SHP77 treated with DMSO at 0.1 percent for 48 hours (cell line): ENCODE measurements around the gene TMPRSS13.
"Not testable (repeated sequence)": the region's sequence is repeated elsewhere in the genome, so short reads cannot be mapped to it uniquely, and the experiment has no call there.

Experiments used
- DNase-seq: peaks from one replicate; lab custom pipeline; 2025; lab: John Stamatoyannopoulos, UW

TMPRSS13 gene

GRCh38 chr11:117872420-117872961 is 56.7 kb downstream of the TMPRSS13 start:
- no peak for DNase-seq

GRCh38 chr11:117871784-117872183 is 57.4 kb downstream of the TMPRSS13 start:
- no peak for DNase-seq

GRCh38 chr11:117871160-117871559 is 58.0 kb downstream of the TMPRSS13 start:
- DNase-seq, result no peak

DNA sequence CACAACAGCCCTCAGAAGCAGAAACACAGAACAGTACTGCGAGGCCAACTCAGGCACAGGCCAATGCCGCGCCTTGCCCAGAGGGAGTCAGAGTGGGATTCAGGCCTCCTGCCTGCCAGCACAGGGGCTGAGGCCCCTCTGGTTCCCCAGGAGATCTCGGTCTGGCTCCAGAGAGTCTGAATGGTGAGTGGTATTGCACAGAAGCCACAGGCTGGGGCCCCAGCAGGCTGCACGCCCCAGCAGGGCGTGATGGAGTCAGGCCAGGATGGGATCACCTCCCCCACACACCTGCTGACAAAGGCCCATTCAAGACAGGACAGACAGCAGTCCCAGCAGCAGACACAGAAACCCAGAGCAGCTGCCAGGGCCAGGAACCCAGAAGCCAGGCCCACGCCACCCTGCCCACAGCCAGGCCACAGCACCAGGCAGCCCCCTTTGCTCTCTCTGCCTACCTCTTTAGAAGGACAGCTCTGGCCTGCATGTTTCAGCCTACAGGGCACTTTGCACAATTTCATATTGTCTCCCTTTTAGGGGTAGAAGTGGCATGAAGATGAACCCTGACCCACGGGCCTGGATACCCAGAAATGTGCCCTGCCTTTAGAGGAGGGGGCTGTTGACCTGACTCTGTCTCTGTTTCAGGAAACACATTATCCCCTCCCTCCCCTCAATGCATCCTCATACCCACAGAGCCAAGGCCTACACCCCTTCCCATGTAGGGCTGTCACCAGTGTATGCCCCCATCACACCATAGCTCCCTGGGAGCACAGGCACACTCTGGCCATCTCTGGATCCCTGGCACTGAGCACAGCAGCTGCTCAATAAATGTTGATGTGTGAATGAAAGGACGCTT is 58.9 kb downstream of the TMPRSS13 start:
- no peak for DNase-seq

DNA sequence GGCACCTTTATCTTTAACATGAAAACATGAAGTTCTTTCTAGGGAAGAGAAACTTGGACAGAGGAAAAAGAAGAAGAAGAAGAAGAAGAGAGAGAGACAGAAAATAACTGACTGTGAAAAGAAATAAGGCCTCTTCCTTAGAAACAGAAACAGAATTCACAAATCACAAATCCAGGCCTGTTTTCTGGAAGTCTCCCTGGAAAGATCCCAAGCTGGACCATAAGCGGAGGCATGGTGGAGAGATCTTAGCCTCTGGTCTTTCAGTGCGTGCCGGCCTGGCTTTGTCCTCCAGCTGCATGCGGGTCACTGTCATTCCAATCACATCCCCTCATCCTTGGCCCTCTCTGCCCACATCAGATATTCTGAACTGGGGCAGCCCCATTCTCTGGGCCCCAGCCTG is 59.6 kb downstream of the TMPRSS13 start:
- DNase-seq, result no peak

- DNase-seq, result no peak
Observed at GRCh38 chr11:117868815-117869561, 60.2 kb downstream of the TMPRSS13 start.

DNA sequence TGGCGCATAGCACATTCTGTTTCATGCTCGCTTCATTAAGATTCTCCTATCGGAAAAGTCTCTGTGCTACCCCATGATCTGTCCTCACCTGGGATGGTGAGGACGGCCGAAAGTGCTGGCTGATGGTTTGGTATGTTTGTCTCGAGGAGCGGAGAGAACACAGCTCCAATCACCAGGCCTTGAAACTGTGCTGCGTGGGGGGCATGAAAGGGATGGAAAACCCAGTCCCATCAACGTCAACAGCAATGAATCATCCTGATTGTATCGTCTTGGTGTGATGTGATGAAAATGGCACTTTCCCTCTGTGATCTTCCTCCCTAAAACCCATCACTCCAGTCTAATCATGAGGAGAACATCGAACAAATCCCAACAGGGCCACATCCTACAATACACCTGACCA is 61.1 kb downstream of the TMPRSS13 start:
- DNase-seq, result no peak

DNA sequence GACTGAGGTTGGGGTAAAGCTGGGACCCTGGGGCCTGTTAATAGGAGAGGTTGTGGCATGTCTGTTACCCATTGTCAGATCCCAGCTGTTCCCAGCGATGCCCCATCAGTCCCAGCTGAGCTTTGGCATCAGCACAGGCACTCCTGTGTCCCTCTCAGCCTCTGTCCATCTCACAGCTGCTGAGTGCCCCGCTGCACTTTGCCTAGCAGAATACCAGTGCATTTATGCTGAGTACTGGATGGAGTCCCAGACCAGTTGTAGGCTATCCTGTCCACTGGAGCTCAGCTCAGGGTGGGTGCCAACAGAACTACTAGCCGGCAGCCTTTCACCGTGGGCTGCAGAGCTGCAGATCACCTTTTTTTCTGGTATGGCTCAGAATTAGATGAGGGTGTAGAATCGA is 62.7 kb downstream of the TMPRSS13 start:
- DNase-seq, result no peak

DNA sequence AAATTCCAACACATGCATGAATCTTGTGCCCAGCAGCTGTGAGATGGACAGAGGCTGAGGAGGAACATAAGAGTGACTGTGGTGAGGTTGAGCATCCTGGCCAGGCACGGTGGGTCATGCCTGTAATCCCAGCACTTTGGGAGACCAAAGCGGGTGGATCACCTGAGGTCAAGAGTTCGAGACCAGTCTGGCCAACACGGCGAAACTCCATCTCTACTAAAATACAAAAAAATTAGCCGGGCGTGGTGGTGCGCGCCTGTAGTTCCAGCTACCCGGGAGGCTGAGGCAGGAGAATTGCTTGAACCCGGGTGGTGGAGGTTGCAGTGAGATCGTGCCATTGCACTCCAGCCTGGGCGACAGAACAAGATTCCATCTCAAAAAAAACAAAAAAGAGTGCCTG is 63.7 kb downstream of the TMPRSS13 start:
- not testable (repeated sequence) for DNase-seq

DNA sequence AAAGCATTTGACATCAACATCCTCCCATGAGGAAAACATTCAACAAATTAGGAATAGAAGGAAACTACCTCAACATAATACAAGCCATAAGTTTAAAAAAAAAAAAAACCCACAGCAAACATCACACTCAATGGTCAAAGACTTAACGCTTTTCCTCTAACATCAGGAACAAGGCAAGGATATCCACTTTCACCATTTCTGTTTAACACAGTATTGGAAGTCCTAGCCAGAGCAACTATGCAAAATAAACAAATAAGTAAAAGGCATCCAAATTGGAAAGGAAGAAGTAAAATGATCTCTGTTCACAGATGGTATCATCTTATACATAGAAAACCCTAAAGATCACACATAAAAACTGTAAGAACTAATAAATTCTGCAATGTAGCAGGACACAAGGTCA is 65.8 kb downstream of the TMPRSS13 start:
- DNase-seq, result no peak

DNA sequence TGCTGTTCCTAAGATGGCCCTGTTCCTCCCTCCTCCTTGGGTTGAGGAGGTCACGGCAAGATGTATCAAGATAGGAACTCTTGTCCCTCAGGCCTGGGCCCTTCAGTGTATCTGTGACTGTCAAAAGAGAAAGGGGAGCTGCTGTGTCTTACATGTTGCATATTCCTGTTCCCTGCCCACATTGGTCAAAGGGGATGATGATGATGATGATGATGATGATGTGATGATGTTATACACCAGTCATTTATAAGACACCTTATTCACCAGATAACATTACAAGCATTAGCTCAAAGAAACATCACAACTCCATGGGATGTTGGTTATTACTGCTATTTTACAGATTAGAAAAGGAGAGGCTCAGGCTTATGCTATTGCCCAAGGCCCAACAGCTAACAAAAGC is 66.4 kb downstream of the TMPRSS13 start:
- DNase-seq, result no peak

DNA sequence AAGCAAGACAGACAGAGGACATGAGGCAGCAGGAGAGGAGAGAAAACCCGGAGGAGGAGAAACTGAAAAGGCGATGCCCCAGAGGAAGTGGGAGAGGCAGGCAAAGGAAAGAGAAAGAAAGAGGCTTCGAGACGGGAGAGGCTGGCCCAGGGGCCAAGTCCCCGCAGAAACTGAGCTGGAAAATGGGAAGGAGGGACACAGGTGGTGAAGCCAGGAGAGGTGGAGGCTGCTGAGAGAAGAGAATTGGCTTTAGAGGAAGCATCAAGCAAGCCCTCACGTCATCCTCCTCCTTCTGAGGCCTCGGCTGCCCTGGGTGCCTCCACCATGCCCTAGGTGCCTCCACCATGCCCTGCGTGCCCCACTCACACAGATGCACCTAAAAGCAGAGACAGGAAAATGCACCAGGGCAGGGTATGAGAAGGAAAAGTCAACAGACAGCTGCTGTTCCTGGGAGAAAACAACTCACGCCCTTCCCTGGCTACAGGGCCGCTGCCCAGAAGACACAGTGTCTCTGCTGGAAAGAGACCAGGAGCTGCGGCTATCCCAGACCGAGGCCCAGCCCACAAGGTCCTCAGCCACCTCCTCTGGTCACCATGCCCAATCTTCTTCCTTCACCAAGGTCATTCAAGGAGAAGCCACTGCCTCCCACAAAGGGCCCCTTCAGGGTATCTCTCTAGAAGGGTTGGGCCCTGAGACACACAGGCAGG is 67.0 kb downstream of the TMPRSS13 start:
- no peak for DNase-seq

GRCh38 chr11:117861151-117862018 is 67.8 kb downstream of the TMPRSS13 start:
- DNase-seq, result no peak

- DNase-seq, result no peak
Observed at GRCh38 chr11:117860139-117860538, 69.1 kb downstream of the TMPRSS13 start.

- DNase-seq, result no peak
Observed at GRCh38 chr11:117859488-117860112, 69.6 kb downstream of the TMPRSS13 start.

DNA sequence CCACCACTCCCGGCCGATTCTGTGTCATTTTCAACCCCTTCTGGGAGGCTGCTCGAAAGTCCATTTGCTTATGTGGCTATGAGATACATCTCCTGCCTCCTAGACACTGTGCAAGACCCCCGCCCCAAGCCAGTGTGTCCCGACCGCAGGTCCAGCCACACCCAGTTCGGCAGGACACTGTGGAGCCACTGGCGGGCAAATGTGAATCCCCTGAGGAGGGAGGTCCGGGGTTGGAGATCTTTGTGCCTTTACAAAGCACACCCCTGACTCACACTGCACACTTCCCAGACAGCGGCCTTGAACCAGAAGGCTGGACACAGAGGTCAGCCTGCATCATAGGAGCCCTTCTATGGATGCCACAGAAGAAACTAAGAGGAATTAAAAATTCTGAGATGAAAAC is 70.1 kb downstream of the TMPRSS13 start:
- no peak for DNase-seq

GRCh38 chr11:117857734-117858414 is 71.3 kb downstream of the TMPRSS13 start:
- DNase-seq, result no peak

GRCh38 chr11:117855912-117856651 is 73.1 kb downstream of the TMPRSS13 start:
- DNase-seq, result no peak

- no peak for DNase-seq
Observed at GRCh38 chr11:117855186-117855845, 73.9 kb downstream of the TMPRSS13 start.
